Embryonic facial prominence (tissue), 1 donor: ENCODE results near the gene MALT1.
"Not testable (repeated sequence)": the region's sequence is repeated elsewhere in the genome, so short reads cannot be mapped to it uniquely, and the experiment has no call there.

Experiments
- DNase-seq: peaks from one replicate; pipeline ENCODE4 v3.0.0-alpha.2; 2016; ENCODE audit errors: extremely low spot score

The MALT1 gene

DNA sequence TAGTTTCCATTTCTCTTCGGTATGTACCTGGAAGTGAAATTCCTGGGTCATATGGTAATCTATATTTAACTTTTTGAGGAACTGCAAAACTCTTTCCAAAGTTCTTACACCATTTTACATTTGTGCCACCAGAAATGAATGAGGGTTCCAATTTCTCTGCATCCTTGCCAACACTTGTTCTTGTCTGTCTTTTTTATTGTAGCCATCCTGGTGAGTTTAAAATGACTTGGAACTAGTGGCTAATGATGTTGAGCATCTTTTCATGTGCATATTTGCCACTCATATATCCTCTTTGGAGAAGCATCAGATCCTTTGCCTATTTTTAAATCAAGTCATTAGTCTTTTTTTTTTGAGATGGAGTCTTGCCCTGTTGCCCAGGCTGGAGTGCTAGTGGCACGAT, 59.4 kb downstream of the MALT1 start:
- no peak for DNase-seq

DNA sequence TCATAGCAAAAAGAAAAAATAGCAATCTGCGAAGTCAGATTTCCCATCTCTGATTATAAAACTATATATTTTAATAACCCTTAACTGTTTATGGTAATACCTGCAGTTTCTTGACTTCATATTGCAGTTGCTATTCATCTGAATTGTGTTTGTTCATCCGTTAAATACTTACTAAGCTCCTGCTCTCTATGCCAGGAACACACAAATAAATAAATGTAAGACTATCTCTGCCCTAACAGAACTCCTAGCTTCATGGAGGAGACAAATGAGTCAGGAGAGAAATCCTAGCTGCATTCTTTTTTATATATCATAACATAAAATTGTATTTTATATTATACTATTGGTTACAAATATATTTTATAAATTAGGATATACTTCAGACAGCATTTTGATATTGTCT, 61.2 kb downstream of the MALT1 start:
- DNase-seq, result no peak

- no peak for DNase-seq
Observed at GRCh38 chr18:58733866-58734265, 62.6 kb downstream of the MALT1 start.

GRCh38 chr18:58738322-58738721, 67.1 kb downstream of the MALT1 start:
- DNase-seq, result no peak

- DNase-seq, result no peak
Observed at GRCh38 chr18:58745914-58746313, 74.6 kb downstream of the MALT1 start.

- no peak for DNase-seq
Observed at GRCh38 chr18:58748899-58749595, 77.8 kb downstream of the MALT1 start.

GRCh38 chr18:58753976-58754375, 82.7 kb downstream of the MALT1 start:
- DNase-seq, result no peak

DNA sequence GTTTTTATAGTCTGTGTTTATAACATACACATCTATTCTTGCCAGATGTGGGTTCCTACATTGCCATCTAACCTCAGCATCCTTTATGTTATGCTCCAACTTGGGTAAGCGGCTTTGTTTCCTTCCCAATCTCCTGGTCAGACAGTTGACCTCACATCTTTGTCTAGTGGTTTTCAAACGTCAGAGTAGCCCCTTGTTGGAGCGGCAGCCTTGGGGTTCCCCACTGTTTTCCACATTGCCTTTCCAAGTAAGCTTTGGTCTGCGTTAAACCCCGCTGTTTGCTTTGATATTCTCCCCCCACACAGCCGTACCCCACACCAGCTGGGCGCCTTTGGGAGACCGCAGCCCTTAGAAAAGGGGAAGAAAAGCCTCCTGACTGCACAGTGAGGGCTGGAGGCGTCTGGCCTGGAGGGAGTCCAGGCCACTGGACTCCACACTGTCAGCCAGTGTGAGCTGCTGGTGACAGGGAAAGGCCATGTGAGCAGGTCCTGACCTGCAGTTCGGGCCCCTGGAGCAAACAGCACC, 83.3 kb downstream of the MALT1 start:
- DNase-seq, result no peak

DNA sequence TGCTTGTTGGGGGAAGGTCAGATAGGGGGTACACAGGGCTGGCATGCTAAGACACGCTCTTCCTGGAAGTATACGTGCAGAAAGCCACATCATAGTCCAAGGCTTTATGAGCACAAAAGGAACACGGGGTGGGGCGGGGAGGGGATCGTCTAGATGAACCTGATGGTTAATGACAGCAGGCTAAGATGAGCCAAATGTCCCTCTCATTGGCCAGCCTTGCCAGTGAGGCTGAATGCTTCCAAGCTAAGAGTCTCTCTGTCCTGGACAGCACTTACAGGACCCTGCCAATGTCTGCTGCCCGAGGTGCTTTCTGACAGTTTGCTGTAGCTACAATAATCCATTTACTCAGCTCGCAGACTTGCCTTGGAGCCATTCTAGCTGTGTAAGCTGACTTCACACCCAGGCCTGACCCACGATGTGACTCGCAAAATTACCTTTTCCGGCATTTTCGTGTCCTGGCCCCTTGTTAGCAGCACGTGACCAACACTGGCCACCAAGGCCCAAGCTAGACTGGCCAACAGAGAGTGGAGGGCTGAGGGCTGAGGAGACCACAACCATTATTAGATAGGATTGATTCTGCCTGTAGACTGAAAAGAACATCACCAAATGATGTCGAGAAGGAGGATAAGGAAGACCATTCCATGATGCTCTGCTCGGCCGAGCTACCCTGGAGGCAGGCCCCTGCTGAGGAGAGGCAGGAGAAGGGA, 84.2 kb downstream of the MALT1 start:
- no peak for DNase-seq

- no peak for DNase-seq
Observed at GRCh38 chr18:58756148-58756547, 84.9 kb downstream of the MALT1 start.

DNA sequence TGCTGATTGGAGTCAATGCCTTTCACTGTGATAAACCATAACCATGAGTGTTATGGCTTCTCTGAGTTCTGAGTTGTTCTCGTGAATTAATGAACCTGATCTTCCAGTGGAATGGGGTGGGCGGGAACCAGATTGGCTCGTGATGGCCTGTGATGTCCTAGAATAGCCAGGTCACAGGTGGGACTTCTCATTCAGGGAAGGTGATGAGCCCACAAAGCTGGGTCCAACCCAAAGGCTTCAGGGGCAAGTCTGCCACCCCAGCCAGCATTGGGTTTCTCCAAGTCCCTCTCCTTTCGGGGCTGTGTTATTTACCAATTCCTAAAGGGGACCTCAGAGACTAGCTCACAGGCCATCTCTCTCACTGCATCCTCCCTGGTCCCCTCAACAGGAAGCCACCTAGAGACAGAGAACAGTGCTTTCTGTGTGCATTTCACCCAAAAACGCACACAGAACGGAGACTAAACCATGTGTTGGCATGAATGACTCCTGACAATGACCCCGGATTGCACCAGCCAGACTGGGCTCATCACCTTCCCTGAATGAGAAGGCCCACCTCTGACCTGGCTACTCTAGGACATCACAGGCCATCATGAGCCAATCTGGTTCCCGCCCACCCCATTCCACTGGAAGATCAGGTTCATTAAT, 85.5 kb downstream of the MALT1 start:
- no peak for DNase-seq

DNA sequence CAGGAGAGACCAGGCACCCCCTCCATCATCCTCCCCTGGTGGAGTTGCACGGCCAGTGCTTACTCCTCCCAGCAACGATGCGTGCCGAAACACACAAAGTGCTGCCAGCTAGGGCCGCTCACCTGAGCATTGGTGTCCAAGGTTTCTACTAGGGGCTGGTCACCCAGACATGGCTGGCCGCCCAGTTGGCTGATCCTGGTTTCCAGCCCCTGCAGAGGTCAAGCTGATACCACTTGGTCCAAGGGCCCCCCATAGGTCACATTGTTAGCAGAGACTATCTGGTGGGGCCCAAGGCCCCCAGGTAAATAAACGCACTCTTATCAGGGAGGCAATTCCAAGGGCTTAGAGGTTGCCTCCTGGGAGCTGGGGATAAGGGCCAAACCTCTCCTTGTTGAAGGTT, 86.1 kb downstream of the MALT1 start:
- not testable (repeated sequence) for DNase-seq

DNA sequence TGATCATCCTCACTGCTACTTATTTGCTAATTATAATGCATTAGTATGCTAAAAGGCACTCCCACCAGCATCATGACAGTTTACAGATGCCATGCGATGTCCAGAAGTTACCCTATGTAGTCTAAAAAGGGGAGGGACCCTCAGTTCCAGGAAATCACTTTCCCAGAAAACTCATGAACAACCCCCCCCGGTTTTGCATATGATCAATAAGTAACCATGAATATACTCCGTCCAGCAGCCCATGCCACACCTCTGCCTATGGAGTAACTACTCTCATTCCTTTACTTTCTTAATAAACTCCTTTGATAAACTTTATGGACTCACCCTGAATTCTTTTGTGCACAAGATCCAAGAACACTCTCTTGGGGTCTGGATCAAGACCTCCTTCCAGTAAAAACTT, 86.8 kb downstream of the MALT1 start:
- no peak for DNase-seq

- DNase-seq, result no peak
Observed at GRCh38 chr18:58758606-58759005, 87.3 kb downstream of the MALT1 start.

DNA sequence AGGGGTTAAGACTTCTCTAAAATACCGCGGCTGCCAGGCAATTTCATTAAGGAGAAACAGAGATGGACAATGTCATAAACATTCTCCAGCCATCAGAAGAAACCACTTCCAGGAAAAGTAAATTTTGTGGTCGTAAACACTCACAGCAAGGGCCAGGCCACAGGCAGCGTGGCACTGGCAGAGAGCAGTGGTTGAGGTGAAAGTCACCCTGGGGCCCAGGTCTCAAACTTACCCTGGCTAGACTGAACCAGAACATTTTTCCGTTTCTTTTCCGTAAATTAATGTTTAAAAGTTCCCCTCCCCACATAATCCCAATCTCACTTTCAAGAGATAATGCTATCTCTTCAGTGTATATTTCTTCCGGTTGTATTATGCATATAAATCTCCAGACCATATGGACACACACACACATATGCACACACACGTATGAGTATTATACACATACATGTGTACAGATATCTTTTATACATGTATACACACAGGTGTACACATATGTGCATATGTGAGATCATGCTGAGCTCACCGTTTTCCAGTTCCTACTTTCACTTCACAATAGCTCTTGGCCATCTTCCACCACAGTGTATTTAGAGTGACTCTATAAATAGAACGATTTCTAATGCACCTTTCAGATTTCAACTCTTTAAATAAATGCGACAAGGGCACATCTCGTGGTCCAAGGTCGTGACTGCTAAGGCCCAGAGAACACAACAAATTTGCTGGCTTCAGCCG, 90.1 kb downstream of the MALT1 start:
- DNase-seq, result no peak

- DNase-seq, result no peak
Observed at GRCh38 chr18:58761970-58762780, 90.9 kb downstream of the MALT1 start.

GRCh38 chr18:58762781-58763171, 91.5 kb downstream of the MALT1 start:
- no peak for DNase-seq

- DNase-seq, result no peak
Observed at GRCh38 chr18:58766164-58766563, 94.9 kb downstream of the MALT1 start.

DNA sequence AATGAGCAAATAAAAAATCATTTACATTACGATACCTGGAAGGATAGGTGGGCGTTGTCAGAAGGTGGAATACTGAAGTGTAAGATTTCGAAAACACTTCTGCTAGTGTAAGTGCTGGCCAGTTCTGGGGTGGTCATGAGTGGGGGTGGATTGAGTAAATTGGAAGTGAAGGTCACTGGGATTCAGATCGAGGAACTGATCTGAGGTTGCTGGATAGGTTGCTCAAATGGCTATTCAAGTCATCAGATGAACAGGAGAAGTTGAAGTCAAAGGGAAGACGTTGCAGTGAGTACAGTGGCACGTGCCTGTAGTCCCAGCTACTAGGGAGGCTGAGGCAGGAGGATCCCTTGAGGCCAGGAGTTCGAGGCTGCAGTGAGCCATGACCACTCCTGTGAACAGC, 95.7 kb downstream of the MALT1 start:
- DNase-seq, result no peak

DNA sequence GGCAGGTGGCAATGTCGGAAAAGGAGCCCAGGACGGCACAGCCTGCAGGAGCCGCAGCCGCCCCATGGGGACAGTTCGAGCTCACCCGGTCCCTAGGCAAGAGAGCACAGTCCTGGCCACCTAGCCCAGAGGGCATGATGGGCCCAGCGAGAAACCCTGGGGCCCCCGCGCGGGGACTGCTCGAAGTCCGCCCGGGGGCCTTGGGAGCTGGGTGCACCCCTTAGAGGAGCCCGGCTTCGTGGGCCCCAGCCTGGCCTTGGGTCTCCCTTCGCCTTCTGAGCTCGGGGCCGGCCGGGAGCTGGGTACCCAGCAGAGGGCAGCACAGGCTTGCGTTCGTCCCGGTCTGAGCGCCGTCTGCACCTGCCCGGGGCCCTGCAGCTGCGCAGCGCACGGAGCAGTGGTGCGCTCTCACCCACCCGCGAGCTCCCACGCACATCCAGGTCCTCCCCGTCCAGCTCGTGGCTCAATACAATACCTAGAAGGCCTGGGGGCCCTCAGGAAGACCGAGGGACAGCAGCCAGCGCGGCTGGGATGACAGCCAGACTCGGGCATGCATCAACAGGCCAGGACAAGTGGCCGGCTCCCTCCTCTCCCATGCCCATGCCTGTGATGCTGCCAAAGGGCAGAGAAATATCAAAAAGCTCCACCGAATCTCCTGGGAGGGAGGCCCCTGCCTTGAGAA, 97.2 kb downstream of the MALT1 start:
- DNase-seq, result no peak

- DNase-seq, result no peak
Observed at GRCh38 chr18:58769321-58769720, 98.1 kb downstream of the MALT1 start.
